HCT116 (cell line): ENCODE measurements around the gene TTC9B. TPM values are rescaled to one million over a fixed set of nuclear protein-coding genes. Genes with fewer than 3 reads are reported as not detected.

Source experiments
- ATAC-seq: fragments of 200-7000 bp; cut with Tn5 transposase; 2 replicates; pipeline ENCODE4 v1.9.1; 2020; ENCODE audit warnings: mild to moderate bottlenecking, moderate library complexity
- BruUV-seq: library from RNA; stranded (reverse); fragments of 400-500 nt; replicated peaks from 2 replicates; lab custom pipeline; 2021; lab: Mats Ljungman, UMichigan
- CTCF ChIA-PET: fragments of 300-600 bp; sonication (Branson Sonifier 250); formaldehyde crosslinking; loops from one replicate; lab custom pipeline; 2021; ENCODE audit warnings: antibody characterized with exemption; lab: Charles Lee
- POLR2A ChIA-PET: fragments of 300-600, 350-600 bp; sonication (Branson Sonifier 250); formaldehyde crosslinking; loops from one replicate; lab custom pipeline; 2021; ENCODE audit warnings: antibody characterized with exemption; lab: Charles Lee
- RAD21 ChIA-PET, 2 experiments: fragments of 300-600 bp; sonication (Branson Sonifier 250); formaldehyde crosslinking; loops; one replicate each; lab custom pipeline; 2023; ENCODE audit warnings: low total read pairs in 2 of 2; ENCODE audit not compliant: uncharacterized antibody in 2 of 2, unreplicated experiment in 2 of 2, low non-redundant PET in 1 of 2; lab: Charles Lee
- DNase-seq: peaks from one replicate; pipeline ENCODE4 v3.0.0-alpha.2; 2010; ENCODE audit warnings: low read depth, low spot score
- H2AFZ ChIP-seq: fragments of 200-600 bp; shearing (Covaris generic), sonication (generic); 2 replicates; pipeline ENCODE4 v1.6.1; 2017; ENCODE audit warnings: low read depth, mixed run types, mixed read lengths, antibody characterized with exemption, low read length; ENCODE audit not compliant: poor library complexity, severe bottlenecking
- H3K27ac ChIP-seq: 2 replicates; pipeline ENCODE4 v1.5.1; 2012; ENCODE audit warnings: low read depth, low read length
- H3K27me3 ChIP-seq: fragments of 200-600 bp; sonication (generic); 2 replicates; pipeline ENCODE4 v1.6.1; 2016; ENCODE audit warnings: mixed run types, low read length, mixed read lengths; ENCODE audit not compliant: insufficient read depth
- H3K36me3 ChIP-seq, 2 experiments: fragments of 200-500 bp in 1 of 2; fragments of 200-600 bp in 1 of 2; sonication (Bioruptor generic) in 1 of 2; sonication (generic) in 1 of 2; 2 replicates each; pipeline versions ENCODE4 v1.5.1 to v1.6.1; 2014 to 2016; ENCODE audit warnings: low read length in 2 of 2, inconsistent platforms in 1 of 2, mixed read lengths in 1 of 2, mixed run types in 1 of 2; ENCODE audit not compliant: insufficient read depth in 2 of 2, control insufficient read depth in 1 of 2
- H3K4me1 ChIP-seq, 2 experiments: fragments of 200-600 bp in 1 of 2; sonication (generic) in 1 of 2; 2 replicates each; pipeline versions ENCODE4 v1.5.1 to v1.6.1; 2012 to 2017; ENCODE audit warnings: low read length in 2 of 2, inconsistent platforms in 1 of 2, mild to moderate bottlenecking in 1 of 2, mixed read lengths in 1 of 2, mixed run types in 1 of 2, moderate library complexity in 1 of 2; ENCODE audit not compliant: insufficient read depth in 2 of 2, control insufficient read depth in 1 of 2
- H3K4me2 ChIP-seq: fragments of 200-600 bp; sonication (generic); 2 replicates; pipeline ENCODE4 v1.6.1; 2017; ENCODE audit warnings: mixed run types, low read length, mixed read lengths
- H3K4me3 ChIP-seq, 2 experiments: fragments of 200-600 bp in 1 of 2; sonication (generic) in 1 of 2; replicated peaks in 1 of 2; 2 replicates each; pipeline ENCODE4 v1.5.1; 2011 to 2016; ENCODE audit warnings: low read length in 2 of 2, control low read depth in 1 of 2, low read depth in 1 of 2, mild to moderate bottlenecking in 1 of 2, mixed read lengths in 1 of 2, mixed run types in 1 of 2
- H3K79me2 ChIP-seq: fragments of 200-600 bp; sonication (generic); 2 replicates; pipeline ENCODE4 v1.6.1; 2017; ENCODE audit warnings: mild to moderate bottlenecking, mixed run types, low read length, moderate library complexity, mixed read lengths; ENCODE audit not compliant: insufficient read depth
- H3K9ac ChIP-seq: fragments of 200-600 bp; sonication (generic); 2 replicates; pipeline ENCODE4 v1.6.1; 2016; ENCODE audit warnings: low read length, mixed read lengths
- H3K9me2 ChIP-seq: fragments of 200-600 bp; sonication (generic), shearing (Covaris generic); 2 replicates; pipeline ENCODE4 v1.6.1; 2017; ENCODE audit warnings: mixed run types, mild to moderate bottlenecking, moderate library complexity; ENCODE audit not compliant: insufficient read depth
- H3K9me3 ChIP-seq, 2 experiments: fragments of 200-500 bp in 1 of 2; fragments of 200-600 bp in 1 of 2; sonication (Bioruptor generic) in 1 of 2; sonication (generic) in 1 of 2; 2 replicates each; pipeline ENCODE4 v1.6.1; 2014 to 2017; ENCODE audit warnings: low read length in 2 of 2, mixed read lengths in 2 of 2, inconsistent platforms in 1 of 2, low read depth in 1 of 2, mild to moderate bottlenecking in 1 of 2, mixed run types in 1 of 2, moderate library complexity in 1 of 2; ENCODE audit not compliant: control insufficient read depth in 1 of 2, insufficient read depth in 1 of 2
- H4K20me1 ChIP-seq: fragments of 200-600 bp; sonication (generic), shearing (Covaris generic); 2 replicates; pipeline ENCODE4 v1.6.1; 2017; ENCODE audit warnings: mixed run types, mild to moderate bottlenecking, moderate library complexity; ENCODE audit not compliant: insufficient read depth
- ATF3 ChIP-seq: IDR thresholded peaks from 2 replicates; pipeline ENCODE4 v1.6.1; 2012
- EZH2 ChIP-seq: fragments of 200-600 bp; sonication (generic); IDR thresholded peaks from 2 replicates; pipeline ENCODE4 v1.6.1; 2017; ENCODE audit warnings: antibody characterized with exemption, mixed run types
- REST ChIP-seq: IDR thresholded peaks from 2 replicates; pipeline ENCODE4 v1.6.1; 2012; ENCODE audit warnings: low read depth
- SIN3A ChIP-seq: IDR thresholded peaks from 2 replicates; pipeline ENCODE4 v1.6.1; 2012; ENCODE audit warnings: low read depth
- YY1 ChIP-seq: IDR thresholded peaks from 2 replicates; pipeline ENCODE4 v1.6.1; 2011; ENCODE audit warnings: low read length, low read depth, moderate library complexity, mild to moderate bottlenecking; ENCODE audit not compliant: insufficient replicate concordance; ENCODE audit errors: extremely low read depth
- ZFX ChIP-seq: fragments of 450-650 bp; IDR thresholded peaks from 2 replicates; pipeline ENCODE4 v1.6.1; 2017
- ZNF274 ChIP-seq: fragments of 200-500 bp; sonication (Bioruptor generic); IDR thresholded peaks from 2 replicates; pipeline ENCODE4 v1.6.1; 2014; ENCODE audit warnings: mild to moderate bottlenecking, low read depth, low read length, inconsistent platforms
- intact Hi-C: fragments of 100-400 bp; cut with micrococcal nuclease; formaldehyde crosslinking; loops from 2 replicates; pipeline ENCODE4 v1.10.0; 2022
- total RNA-seq: library from RNA; stranded (reverse); gene quantifications from one replicate; pipeline ENCODE4 v1.2.1, GENCODE V29; 2021; ENCODE audit not compliant: unreplicated experiment

The TTC9B gene
- total RNA-seq, 1 experiment from 2014 or later = 1.7 TPM

- POLR2A ChIA-PET = no interaction called here
- CTCF ChIA-PET = interaction anchor here (3.0 kb wide), 1 partner anchor 10 kb away, joined by 18 read pairs; no protein-coding TSS in a partner anchor
- H3K4me1 ChIP-seq = no peaks in the 10 kb centered on the region
- no peaks in the 10 kb centered on the region for H3K79me2 ChIP-seq
- H3K4me3 ChIP-seq = no peak overlapping the region
- RAD21 ChIA-PET = no interaction called here
- H3K36me3 ChIP-seq = no peaks in the 10 kb centered on the region
- no peak overlapping the region for H3K27ac ChIP-seq
- DNase-seq (no peak), ATAC-seq (no peak)
- no peak overlapping the region for H2AFZ ChIP-seq
- no peaks in the 10 kb centered on the region for H4K20me1 ChIP-seq
- no peak for TF ChIP-seq ATF3
- TF ChIP-seq ZNF274 = no peak
- TF ChIP-seq REST = no peak
- TF ChIP-seq YY1 = no peak
- TF ChIP-seq SIN3A = no peak
- no peak for TF ChIP-seq EZH2
- no peak for TF ChIP-seq ZFX
- intact Hi-C loops = no loop called here
- no peaks in the 10 kb centered on the region; a peak in 1 of 4 replicates for H3K9me3 ChIP-seq
- no peaks in the 10 kb centered on the region for H3K27me3 ChIP-seq
- no peak overlapping the region for H3K9ac ChIP-seq
- H3K9me2 ChIP-seq = no peaks in the 10 kb centered on the region
- no peak overlapping the region for H3K4me2 ChIP-seq
- BruUV-seq = no TSS peak
These were observed 42.4 kb downstream of the TTC9B start for GRCh38 chr19:40175820-40176219.
